Duodenal mucosa (tissue), 2 donors: Measurements from ENCODE around the gene PABPN1L.
A peak's percentile ranks its signal among the peaks of the same experiment; 100 is the strongest.

Experiments used
- H3K27ac ChIP-seq: one replicate; pipeline ENCODE4 v1.7.0; 2013; ENCODE audit warnings: low read depth, low read length
- H3K27me3 ChIP-seq, 2 donors: one replicate each; pipeline ENCODE4 v1.7.0; 2013; ENCODE audit warnings: low read length in 2 of 2, control low read depth in 1 of 2; ENCODE audit not compliant: insufficient read depth in 2 of 2, control insufficient read depth in 1 of 2
- H3K36me3 ChIP-seq, 2 donors: one replicate each; pipeline ENCODE4 v1.7.0; 2013; ENCODE audit warnings: low read length in 2 of 2, control low read depth in 1 of 2; ENCODE audit not compliant: insufficient read depth in 2 of 2, control insufficient read depth in 1 of 2
- H3K4me1 ChIP-seq, 2 donors: one replicate each; pipeline ENCODE4 v1.7.0; 2013; ENCODE audit warnings: low read length in 2 of 2, control low read depth in 1 of 2; ENCODE audit not compliant: insufficient read depth in 2 of 2, control insufficient read depth in 1 of 2
- H3K4me3 ChIP-seq, 2 donors: one replicate each; pipeline ENCODE4 v1.7.0; 2013; ENCODE audit warnings: low read length in 2 of 2, low read depth in 1 of 2
- H3K9ac ChIP-seq, 2 donors: one replicate each; pipeline ENCODE4 v1.7.0; 2013; ENCODE audit warnings: low read length in 2 of 2, low read depth in 1 of 2
- H3K9me3 ChIP-seq, 2 donors: one replicate each; pipeline ENCODE4 v1.7.0; 2013; ENCODE audit warnings: low read length in 2 of 2, control low read depth in 1 of 2; ENCODE audit not compliant: control insufficient read depth in 1 of 2

The PABPN1L gene

DNA sequence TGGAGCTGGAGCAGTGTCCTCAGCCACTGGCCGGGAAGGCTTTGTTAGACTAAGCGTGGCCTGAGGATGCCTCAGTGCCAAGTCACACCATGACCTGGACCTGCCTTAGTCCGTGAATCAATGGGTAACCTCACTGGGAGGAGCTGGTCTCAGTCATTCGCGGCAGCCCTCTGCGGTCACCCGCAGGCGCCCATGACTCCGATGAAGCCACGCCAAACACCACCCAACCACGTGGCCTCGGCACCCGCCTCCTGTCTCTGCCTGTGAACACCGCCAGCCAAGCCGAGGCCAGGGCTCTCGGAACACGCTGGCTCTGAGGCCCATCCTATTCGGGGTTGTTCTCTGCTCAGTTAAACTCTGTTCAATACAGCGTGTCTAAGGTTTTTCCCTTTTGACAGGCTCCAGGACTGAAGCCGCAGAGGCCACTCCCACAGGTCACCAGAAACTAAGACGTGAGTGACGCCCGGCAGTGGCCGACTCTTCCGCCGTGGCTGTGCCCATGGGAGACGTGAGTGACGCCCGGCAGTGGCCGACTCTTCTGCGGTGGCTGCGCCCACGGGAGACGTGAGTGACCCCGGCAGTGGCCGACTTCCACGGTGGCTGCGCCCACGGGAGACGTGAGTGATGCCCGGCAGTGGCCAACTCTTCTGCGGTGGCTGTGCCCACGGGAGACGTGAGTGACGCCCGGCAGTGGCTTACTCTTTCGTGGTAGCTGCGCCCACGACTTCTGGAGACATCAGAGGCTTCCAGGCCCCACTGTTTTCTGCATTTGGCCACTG, 16.8 kb upstream of the PABPN1L start:
- H3K27me3 ChIP-seq: no peaks in the 10 kb centered on the region
- H3K4me3 ChIP-seq: no peak overlapping the region
- no peak overlapping the region for H3K27ac ChIP-seq
- H3K9ac ChIP-seq: no peak overlapping the region
- no peaks in the 10 kb centered on the region for H3K9me3 ChIP-seq
- peaks cover 0 to 7% of the 10 kb centered on the region in 2 donors for H3K36me3 ChIP-seq
- H3K4me1 ChIP-seq: peaks cover 7 to 39% of the 10 kb centered on the region in 2 donors

DNA sequence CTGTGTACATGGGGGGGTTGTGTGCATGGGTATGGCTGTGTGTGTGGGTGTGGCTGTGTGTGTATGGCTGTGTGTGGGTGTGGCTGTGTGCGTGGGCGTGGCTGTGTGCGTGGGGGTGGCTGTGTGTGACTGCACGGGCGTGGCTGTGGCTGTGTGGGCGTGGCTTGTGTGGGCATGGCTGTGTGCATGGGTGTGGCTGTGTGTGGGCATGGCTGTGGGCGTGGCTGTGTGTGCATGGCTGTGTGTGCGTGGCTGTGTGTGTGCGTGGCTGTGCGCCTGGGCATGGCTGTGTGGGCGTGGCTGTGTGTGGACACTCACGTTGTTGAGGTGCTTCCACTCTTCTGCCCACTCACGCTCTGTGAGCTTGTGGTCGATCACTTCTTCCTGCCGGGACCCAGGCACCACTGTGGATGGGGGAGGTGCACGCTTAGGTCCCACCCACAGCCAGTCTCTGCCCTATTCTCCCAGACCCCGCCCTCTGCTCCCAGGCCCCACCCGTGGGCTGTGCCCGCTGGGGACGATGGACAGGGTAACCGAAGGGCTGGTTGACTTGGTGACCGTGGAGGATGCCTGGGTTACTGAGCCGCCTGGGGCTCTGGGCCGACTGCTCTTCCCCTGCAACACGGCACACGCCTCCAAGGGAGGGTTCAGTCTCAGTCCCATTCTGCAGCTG, 16.0 kb upstream of the PABPN1L start:
- Histone ChIP-seq H3K4me1 (peaks cover 7 to 34% of the 10 kb centered on the region in 2 donors), H3K9me3 (no peaks in the 10 kb centered on the region), H3K27ac (no peak overlapping the region), H3K27me3 (no peaks in the 10 kb centered on the region), H3K36me3 (peaks cover 0 to 7% of the 10 kb centered on the region in 2 donors), H3K9ac (no peak overlapping the region), H3K4me3 (no peak overlapping the region)

DNA sequence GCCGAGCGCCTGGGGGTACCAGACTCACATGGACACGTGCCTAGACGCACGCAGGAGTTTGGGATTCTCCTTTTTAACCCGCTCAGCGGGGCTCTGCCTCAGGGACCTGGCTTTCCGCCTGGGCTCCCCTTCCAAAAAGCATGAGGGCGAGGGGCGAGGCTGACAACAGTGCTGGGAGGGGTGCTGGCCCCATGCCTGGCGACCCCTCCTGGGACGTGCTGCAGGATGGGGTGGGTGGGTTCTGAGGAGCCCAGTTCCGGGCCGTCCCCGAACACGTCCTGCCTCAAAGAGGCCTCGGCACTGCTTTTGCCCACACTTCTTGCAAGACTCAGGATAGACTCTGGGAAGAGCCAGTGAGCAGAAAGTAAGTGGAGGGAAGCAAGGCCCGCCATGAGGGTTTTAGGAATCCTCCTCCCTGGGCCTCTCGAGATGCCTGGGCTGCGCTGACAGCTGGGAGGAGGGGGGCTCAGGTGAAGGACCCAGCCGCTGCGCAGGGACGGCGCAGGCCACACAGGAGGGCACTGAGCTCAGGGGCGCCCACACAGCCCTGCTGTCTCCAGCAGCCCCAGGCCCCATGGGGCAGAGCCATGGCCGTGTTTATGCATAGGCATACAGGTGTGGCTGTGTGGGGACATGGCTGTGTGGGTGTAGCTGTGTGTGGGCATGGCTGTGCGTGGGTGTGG, 15.4 kb upstream of the PABPN1L start:
- peaks cover 0 to 7% of the 10 kb centered on the region in 2 donors for H3K36me3 ChIP-seq

DNA sequence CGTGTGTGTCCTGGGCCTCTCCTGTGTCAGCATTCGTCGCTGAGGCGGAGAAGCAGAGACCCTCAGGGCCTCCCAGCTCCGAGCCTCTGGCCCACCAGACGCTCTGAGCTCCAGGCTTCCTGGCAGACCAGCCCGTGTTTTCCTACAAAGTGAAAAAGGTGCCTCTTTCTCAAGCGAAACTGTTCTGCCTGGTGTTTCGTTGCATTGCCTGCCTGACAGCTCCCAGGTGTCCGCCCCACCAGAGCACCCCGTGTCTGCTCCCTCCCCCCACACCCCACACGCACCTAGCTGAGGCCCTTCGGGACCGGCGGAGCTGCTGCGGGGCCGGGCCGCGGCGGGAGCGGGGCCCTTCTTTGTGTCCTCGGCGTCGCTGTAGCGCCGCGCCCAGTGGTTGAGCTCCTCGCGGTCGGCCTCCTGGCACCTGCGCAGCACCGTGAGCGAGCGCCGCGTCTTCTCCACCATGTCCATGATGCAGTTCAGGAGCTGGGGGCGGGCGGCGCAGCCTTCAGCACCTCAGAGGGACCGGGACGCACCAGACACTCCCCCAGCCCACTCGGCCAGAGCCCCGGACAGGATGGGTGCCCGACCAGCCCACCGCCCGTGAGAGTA, 14.7 kb upstream of the PABPN1L start:
- Histone ChIP-seq H3K4me1 (peaks cover 7 to 27% of the 10 kb centered on the region in 2 donors), H3K9ac (no peak overlapping the region), H3K4me3 (peak overlapping the region in 1 of 2 donors; percentile 10), H3K27me3 (no peaks in the 10 kb centered on the region), H3K36me3 (peaks cover 0 to 7% of the 10 kb centered on the region in 2 donors), H3K9me3 (no peaks in the 10 kb centered on the region), H3K27ac (no peak overlapping the region)

More for the DNA sequence above, 15.4 kb upstream of the PABPN1L start:
- Histone ChIP-seq H3K4me3 (no peak overlapping the region), H3K27ac (peak overlapping the region; percentile 3), H3K9ac (no peak overlapping the region), H3K27me3 (no peaks in the 10 kb centered on the region), H3K9me3 (no peaks in the 10 kb centered on the region), H3K4me1 (peaks cover 7 to 34% of the 10 kb centered on the region in 2 donors)

DNA sequence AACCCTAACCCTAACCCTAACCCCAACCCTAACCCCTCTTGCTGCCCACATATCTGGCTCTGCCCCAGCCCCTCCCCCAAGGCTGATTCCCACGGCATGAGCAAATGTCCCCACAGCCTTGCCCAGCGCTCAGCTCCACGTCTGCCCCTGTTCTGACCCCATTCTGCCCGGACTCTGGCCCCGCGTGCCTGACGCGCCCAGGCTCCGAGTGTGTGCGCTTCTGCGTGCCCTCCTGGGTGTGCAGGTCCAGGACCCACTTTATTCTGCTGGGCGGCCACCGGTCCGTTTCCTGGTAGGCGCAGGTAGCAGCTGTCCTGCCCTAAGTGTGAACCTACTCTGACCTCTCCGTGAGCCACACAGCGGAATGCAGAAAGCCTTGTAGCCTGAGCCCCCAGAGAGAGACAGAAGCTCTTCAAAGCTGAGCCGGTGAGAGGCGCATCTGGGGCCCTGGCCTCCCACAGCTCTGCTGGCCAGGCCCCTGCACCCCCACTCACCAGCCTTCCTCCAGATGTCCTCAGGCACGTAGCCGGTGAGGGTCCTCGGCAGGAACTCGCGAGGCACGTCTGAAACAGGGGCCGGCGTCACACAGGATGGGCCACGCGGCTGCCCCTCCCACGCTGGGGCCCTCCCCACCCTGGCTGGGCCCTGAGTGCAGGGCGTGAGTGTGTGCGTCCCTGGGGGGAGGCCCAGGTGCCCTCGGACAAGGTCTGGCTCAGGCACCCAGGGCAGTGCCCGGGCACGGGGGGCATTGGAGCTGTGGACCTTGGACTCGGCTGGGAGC, 14.0 kb upstream of the PABPN1L start:
- H3K9me3 ChIP-seq: no peaks in the 10 kb centered on the region
- H3K36me3 ChIP-seq: peaks cover 0 to 7% of the 10 kb centered on the region in 2 donors
- H3K27me3 ChIP-seq: no peaks in the 10 kb centered on the region
- H3K4me1 ChIP-seq: peaks cover 7 to 23% of the 10 kb centered on the region in 2 donors
- peak overlapping the region in 1 of 2 donors; percentile 10 for H3K4me3 ChIP-seq
- H3K27ac ChIP-seq: no peak overlapping the region
- no peak overlapping the region for H3K9ac ChIP-seq

DNA sequence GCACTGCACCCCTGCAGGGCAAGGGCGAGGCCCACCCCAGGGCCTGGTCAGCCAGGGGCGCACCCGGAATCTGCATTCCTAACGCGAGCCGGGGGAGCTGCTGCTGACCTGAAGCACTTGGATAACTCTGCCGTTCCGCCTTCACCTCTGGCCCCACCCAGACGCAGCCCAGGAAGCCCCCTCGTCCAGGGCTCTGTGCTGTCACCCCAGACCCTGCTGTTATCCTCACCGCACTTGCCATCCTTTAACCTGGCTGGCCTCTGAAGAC, 13.3 kb upstream of the PABPN1L start:
- H3K9ac ChIP-seq: no peak overlapping the region
- H3K4me3 ChIP-seq: no peak overlapping the region
- peaks cover 7 to 23% of the 10 kb centered on the region in 2 donors for H3K4me1 ChIP-seq
- H3K27ac ChIP-seq: no peak overlapping the region
- no peaks in the 10 kb centered on the region for H3K9me3 ChIP-seq
- H3K27me3 ChIP-seq: no peaks in the 10 kb centered on the region
- peaks cover 0 to 7% of the 10 kb centered on the region in 2 donors for H3K36me3 ChIP-seq

DNA sequence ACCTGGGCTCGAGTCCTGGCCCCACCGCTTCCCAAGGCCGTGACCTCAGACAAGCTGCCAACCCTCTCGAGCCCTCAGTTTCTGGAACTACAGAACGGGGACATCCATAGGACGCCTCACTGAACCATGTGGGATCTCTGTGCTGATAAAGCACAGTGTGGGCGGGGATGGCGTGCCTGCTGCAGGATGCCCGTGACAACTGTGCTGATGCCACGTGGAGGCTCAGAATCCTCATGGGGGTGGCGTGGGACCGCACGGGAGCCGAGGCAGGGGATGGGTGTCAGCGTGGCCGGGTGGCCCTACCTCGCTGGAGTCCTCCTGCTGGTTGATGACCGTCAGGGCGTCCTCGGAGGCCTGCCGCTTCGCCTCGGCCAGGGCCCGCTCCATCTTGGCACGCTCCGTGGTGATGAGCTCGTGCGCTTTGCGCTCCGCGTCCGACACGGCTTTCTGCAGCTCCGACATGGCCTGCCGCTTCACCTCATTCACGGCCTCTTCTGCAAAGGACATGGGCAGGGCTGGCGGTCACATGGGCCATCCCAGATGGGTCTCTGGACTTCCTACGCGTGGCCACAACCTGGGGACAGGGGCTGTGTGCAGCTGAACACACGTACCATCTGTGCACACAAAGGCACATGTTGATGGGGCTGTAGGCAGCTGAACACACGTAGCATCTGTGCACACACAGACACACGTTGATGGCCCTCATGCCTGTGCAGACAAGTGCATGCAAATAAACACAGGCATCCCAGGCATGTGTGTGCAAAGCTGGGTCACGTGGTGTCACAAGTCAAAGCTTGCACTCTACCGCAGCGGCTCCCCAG, 12.7 kb upstream of the PABPN1L start:
- H3K9me3 ChIP-seq: no peaks in the 10 kb centered on the region
- peaks cover 7 to 23% of the 10 kb centered on the region in 2 donors for H3K4me1 ChIP-seq
- H3K36me3 ChIP-seq: peaks cover 0 to 7% of the 10 kb centered on the region in 2 donors
- no peaks in the 10 kb centered on the region for H3K27me3 ChIP-seq
- no peak overlapping the region for H3K27ac ChIP-seq
- H3K4me3 ChIP-seq: no peak overlapping the region
- H3K9ac ChIP-seq: no peak overlapping the region

DNA sequence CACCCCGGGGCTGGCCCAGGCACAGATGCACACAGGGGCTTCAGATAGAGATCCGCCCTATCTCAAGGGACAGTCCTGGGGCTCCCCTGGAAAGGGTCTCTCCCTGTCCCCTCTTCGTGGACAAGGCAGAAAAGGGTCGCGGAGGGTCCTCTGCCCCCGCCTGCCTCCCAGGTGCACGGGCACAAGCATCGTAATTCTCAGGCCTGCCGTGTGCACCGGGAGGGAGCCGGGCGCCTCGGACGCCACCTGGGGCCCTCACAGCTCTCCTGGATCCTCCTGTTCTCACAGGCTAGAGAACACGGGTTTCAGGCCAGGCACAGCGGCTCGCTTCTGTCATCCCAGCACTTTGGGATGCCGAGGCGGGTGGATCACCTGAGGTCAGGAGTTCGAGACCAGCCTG, 11.9 kb upstream of the PABPN1L start:
- Histone ChIP-seq H3K9ac (no peak overlapping the region), H3K36me3 (peaks cover 0 to 7% of the 10 kb centered on the region in 2 donors), H3K9me3 (no peaks in the 10 kb centered on the region), H3K4me3 (no peak overlapping the region), H3K27ac (no peak overlapping the region), H3K27me3 (no peaks in the 10 kb centered on the region), H3K4me1 (peaks cover 7 to 23% of the 10 kb centered on the region in 2 donors)
